SK-N-SH treated with all-trans-retinoic acid at 6 μM for 48 hours (cell line): ENCODE measurements around the gene SLC25A18.

ENCODE experiments used
- CREB5 ChIP-seq: fragments of 250-450 bp; sonication (Bioruptor Pico); IDR thresholded peaks from 2 replicates; pipeline ENCODE4 v1.5.1; 2020; ENCODE audit warnings: low read depth, mild to moderate bottlenecking, moderate library complexity
- POU6F1 ChIP-seq: fragments of 250-450 bp; sonication (Bioruptor Pico); IDR thresholded peaks from 2 replicates; pipeline ENCODE4 v1.8.0; 2021; ENCODE audit warnings: low read depth, mild to moderate bottlenecking, moderate library complexity, borderline replicate concordance
- ZFP30 ChIP-seq: fragments of 450-650 bp; formaldehyde crosslinking; IDR thresholded peaks from 2 replicates; pipeline ENCODE4 v1.5.0; 2022; ENCODE audit warnings: mild to moderate bottlenecking, moderate library complexity

GRCh38 chr22:17536269-17536668, 27.0 kb upstream of the SLC25A18 start:
- TF ChIP-seq CREB5 (CRISPR knock-in tag) (no peak), ZFP30 (CRISPR knock-in tag) (no peak), POU6F1 (CRISPR knock-in tag) (no peak)
